ENCODE data around the gene ATXN1. TPM values are rescaled to one million over a fixed set of nuclear protein-coding genes. Genes with fewer than 3 reads are reported as not detected.

The ATXN1 gene
- total RNA-seq, 1 experiment from 2014 or later = 16.5 TPM

GRCh38 chr6:16746812-16747211, 14.4 kb downstream of the ATXN1 start:
- POLR2A ChIA-PET = interaction anchor here (1.0 to 5.4 kb wide), 8 partner anchors 10 to 201 kb away, joined by 3 to 33 read pairs (median 7); partner anchors contain the start of gene ATXN1
- H3K36me3 Mint-ChIP-seq (ENCODE audit: insufficient read depth, unreplicated experiment) = no peaks in the 10 kb centered on the region
- H3K9me3 Mint-ChIP-seq (ENCODE audit: unreplicated experiment) = no peaks in the 10 kb centered on the region
- no peak overlapping the region for H3K4me3 Mint-ChIP-seq (ENCODE audit: unreplicated experiment)
- H3K4me1 Mint-ChIP-seq (ENCODE audit: insufficient read depth, unreplicated experiment) = peaks cover 26% of the 10 kb centered on the region
- H3K27me3 Mint-ChIP-seq (ENCODE audit: insufficient read depth, unreplicated experiment) = no peaks in the 10 kb centered on the region
- DNase-seq (ENCODE audit: unreplicated experiment) = no peak
- H3K27ac Mint-ChIP-seq (ENCODE audit: low read depth, unreplicated experiment) = peak overlapping the region; percentile 43
- intact Hi-C loops (cut with micrococcal nuclease) = no loop called here
- TF ChIP-seq CTCF (IDR thresholded peaks at IDR 0.05; ENCODE audit: unreplicated experiment) = no peak
- BruUV-seq (replicated peaks) = no TSS peak
- CTCF ChIA-PET = interaction anchor here (0.5 to 2.2 kb wide), 4 partner anchors 12 to 995 kb away, joined by 3 to 10 read pairs (median 4); no protein-coding TSS in a partner anchor

GRCh38 chr6:16746401-16746800, 14.9 kb downstream of the ATXN1 start:
- DNase-seq (ENCODE audit: unreplicated experiment) = no peak
- Mint-ChIP-seq H3K4me1 (ENCODE audit: insufficient read depth, unreplicated experiment) (peaks cover 24% of the 10 kb centered on the region), H3K4me3 (ENCODE audit: unreplicated experiment) (no peak overlapping the region), H3K27me3 (ENCODE audit: insufficient read depth, unreplicated experiment) (no peaks in the 10 kb centered on the region), H3K36me3 (ENCODE audit: insufficient read depth, unreplicated experiment) (no peaks in the 10 kb centered on the region), H3K9me3 (ENCODE audit: unreplicated experiment) (no peaks in the 10 kb centered on the region), H3K27ac (ENCODE audit: low read depth, unreplicated experiment) (no peak overlapping the region)
- ChIA-PET CTCF (interaction anchor here (0.5 to 2.2 kb wide), 2 partner anchors 16 to 996 kb away, joined by 4 to 10 read pairs; no protein-coding TSS in a partner anchor), POLR2A (interaction anchor here (1.0 to 5.4 kb wide), 7 partner anchors 10 to 61 kb away, joined by 3 to 33 read pairs (median 7); partner anchors contain the start of gene ATXN1)
- TF ChIP-seq CTCF (IDR thresholded peaks at IDR 0.05; ENCODE audit: unreplicated experiment) = no peak
- intact Hi-C loops (cut with micrococcal nuclease) = no loop called here
- BruUV-seq (replicated peaks) = no TSS peak

DNA sequence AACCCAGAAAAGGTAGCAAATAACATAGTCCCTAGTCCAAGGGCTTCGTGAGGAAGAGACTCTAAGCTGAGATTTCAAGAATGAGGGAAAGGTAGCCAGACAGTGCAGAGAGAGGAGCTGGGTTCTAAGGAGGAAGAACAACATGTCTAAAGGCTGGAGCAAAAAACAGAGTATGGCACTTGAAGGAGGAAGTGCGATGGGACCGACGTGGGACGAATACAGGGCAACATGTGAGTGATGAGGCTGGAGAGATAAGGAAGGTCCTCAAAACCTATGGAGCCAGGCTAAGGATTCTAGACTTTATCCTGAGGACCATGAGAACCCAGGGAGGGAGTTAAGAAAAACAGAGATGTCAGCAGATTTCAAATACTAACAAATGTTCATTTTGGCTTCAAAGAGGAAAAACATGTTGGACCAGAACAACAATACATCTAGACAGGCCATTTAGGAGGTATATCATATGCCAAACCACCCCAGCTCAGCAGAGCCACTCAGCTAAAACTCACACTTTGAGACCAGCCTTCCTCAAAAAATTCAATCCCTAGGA, 17.5 kb downstream of the ATXN1 start:
- DNase-seq (ENCODE audit: unreplicated experiment) = no peak
- intact Hi-C loops (cut with micrococcal nuclease) = no loop called here
- Mint-ChIP-seq H3K27ac (ENCODE audit: low read depth, unreplicated experiment) (no peak overlapping the region), H3K4me1 (ENCODE audit: insufficient read depth, unreplicated experiment) (peaks cover 30% of the 10 kb centered on the region), H3K27me3 (ENCODE audit: insufficient read depth, unreplicated experiment) (no peaks in the 10 kb centered on the region), H3K36me3 (ENCODE audit: insufficient read depth, unreplicated experiment) (no peaks in the 10 kb centered on the region), H3K9me3 (ENCODE audit: unreplicated experiment) (no peaks in the 10 kb centered on the region), H3K4me3 (ENCODE audit: unreplicated experiment) (no peak overlapping the region)
- BruUV-seq (replicated peaks) = no TSS peak
- no peak for TF ChIP-seq CTCF (IDR thresholded peaks at IDR 0.05; ENCODE audit: unreplicated experiment)
- ChIA-PET CTCF (interaction anchor here (0.7 to 1.2 kb wide), 2 partner anchors 19 to 27 kb away, joined by 3 to 4 read pairs; no protein-coding TSS in a partner anchor), POLR2A (interaction anchor here (5.4 kb wide), 1 partner anchor 18 kb away, joined by 33 read pairs; no protein-coding TSS in a partner anchor)

DNA sequence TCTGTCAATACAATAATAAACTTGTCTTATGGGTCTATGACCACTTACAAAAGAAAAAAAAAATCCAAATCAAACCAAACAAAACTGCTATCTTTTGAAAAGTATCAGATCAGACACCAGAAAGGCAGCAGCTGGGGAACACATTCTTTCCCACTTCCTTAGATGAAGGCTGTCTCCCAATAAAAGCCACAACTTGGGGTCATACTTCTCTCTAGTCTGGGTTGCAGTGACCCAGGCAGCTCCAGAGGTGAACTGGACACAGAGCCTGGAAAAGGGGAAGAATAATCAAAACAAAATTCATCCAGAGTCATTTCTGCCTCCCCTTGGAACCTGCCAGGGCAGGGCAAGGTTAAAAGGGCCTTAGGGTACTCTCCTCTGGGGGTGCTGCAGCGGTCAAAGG, 19.1 kb downstream of the ATXN1 start:
- no TSS peak for BruUV-seq (replicated peaks)
- H3K4me1 Mint-ChIP-seq (ENCODE audit: insufficient read depth, unreplicated experiment) = peaks cover 31% of the 10 kb centered on the region
- CTCF ChIA-PET = no interaction called here

More for the DNA sequence above, 19.1 kb downstream of the ATXN1 start:
- H3K27me3 Mint-ChIP-seq (ENCODE audit: insufficient read depth, unreplicated experiment) = no peaks in the 10 kb centered on the region
- no peak for DNase-seq (ENCODE audit: unreplicated experiment)
- no peak overlapping the region for H3K27ac Mint-ChIP-seq (ENCODE audit: low read depth, unreplicated experiment)
- H3K9me3 Mint-ChIP-seq (ENCODE audit: unreplicated experiment) = no peaks in the 10 kb centered on the region
- TF ChIP-seq CTCF (IDR thresholded peaks at IDR 0.05; ENCODE audit: unreplicated experiment) = no peak
- intact Hi-C loops (cut with micrococcal nuclease) = no loop called here
- no peaks in the 10 kb centered on the region for H3K36me3 Mint-ChIP-seq (ENCODE audit: insufficient read depth, unreplicated experiment)
- H3K4me3 Mint-ChIP-seq (ENCODE audit: unreplicated experiment) = no peak overlapping the region
- POLR2A ChIA-PET = interaction anchor here (1.0 to 6.7 kb wide), 3 partner anchors 16 to 20 kb away, joined by 3 to 85 read pairs (median 5); partner anchors contain the start of gene ATXN1
